HG02852 (cell line): Measurements from ENCODE around the gene POLR1C.
"Not testable (repeated sequence)": the region's sequence is repeated elsewhere in the genome, so short reads cannot be mapped to it uniquely, and the experiment has no call there.

Source experiments
- ATAC-seq: cut with Tn5 transposase; IDR thresholded peaks from one replicate; pipeline ENCODE4 v1.9.1; 2021; ENCODE audit warnings: mild to moderate bottlenecking, moderate library complexity; ENCODE audit not compliant: unreplicated experiment

Gene POLR1C

DNA sequence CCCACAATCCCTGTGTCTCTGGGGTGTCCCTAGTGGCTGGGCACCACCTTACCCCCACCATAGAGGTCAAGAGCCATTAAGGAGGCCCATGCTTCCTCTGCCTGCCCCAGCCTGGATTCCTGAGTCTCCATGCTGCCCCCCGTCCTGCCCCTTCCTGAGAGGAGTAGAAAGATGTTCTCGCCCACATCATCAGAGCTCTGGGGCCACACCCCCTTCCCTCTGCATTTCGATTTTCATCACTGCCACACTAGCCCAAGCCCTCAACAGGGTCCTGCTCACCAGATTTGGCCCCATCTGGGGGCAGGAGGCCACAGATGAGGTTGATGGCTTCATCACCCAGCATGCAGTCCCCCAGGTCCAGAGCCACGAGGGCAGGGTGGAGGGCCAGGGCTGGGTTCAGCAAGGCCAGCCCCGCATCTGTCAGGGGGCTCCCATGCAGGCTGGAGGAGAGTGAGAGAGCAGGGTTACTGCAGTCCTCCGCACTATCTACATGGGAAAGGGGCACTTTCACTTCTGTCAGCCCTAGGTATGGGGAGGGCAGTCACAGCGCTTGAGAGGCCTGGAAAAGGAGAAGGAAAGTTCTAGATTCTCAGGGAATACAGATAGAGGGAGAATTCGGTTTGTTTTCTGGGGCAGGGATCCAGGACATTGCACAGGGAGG lies 8.3 kb upstream of the POLR1C start:
- ATAC-seq = no peak

DNA sequence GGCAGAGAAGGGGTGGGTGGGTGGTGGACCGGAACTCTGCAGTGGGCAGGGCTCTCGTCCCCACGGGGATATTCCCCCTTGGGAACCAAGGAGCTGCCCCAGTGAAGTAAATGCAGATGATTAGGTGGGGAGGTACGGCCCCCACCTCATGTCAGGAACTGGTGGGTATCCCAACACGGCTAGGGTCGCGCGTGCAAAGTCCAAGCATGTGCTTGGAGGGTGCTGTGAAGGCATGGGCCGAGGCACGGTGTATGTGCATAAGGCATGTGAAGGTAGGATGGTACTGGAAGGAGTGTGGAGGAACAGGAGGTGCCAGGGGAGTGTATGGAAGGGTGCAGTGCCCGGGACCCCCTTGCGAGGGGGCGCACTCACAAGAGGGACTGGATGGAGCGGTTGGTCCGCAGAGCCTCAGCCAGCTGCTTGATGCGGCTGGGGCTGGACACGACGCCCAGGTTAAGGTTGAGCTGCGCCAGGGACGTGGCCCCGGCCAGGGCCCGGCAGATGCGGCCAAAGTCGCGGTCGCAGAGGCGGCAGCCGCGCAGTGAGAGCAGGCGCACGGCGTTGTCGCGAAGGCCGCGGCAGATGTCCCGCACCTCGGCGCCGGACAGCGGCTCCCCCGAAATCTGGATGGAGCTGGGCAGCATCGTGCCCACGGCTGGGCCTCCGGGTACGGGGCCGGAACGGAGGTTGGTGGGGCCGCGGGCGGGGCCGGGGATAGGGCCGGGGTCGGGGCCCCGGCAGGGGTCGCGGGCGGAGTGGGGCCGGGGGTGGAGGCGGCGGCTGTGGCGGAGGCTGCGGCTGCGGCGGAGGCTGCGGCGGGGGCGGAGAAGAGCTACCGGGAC lies 7.5 kb upstream of the POLR1C start:
- ATAC-seq = peak; percentile 17

DNA sequence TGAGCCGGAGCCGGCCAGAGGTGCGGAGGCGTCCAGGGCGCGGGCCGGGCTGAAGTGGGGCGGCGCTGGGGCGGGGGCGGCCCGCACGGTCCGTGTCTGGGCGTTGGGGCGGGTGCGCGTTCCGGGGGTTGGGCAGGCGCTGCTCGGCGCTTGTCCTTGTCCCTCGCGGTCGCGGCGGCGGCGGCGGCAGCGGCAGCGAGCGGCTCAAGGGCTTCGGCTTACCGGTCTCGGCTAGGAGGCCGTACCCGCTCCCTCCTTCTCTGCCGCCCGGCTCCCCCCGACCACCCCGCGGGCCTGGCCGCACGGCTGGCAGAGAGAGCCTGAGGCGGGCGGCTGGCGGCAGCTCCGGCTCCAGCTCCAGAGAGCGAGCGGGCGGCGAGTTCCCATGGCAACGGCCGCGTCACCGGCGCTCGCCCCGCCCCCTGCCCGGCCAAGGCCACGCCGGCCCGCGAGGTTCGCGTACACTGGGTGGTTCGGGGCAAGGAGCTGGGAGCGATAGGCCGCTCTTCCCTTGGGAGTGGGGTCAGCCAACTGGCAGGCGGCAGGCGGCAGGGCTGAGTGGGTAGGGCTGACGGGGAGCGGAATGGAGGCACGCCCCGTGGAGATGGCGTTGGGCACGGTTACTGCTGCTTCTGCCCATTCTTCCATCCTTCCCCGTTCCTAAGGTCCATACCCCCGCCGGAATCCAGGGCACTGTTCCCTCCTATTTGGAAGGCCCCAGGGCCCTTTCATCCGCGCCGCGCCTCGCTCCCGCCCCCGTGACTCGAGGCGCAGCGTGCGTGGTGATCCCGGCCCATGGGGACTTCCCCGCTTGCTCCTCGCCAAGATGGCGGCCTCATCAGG lies 6.7 kb upstream of the POLR1C start, which contains the start of gene LRRC73:
TSS of gene LRRC73 (minus strand) at position 363 of the 843 bp plus-strand sequence. CDS start 561 bp downstream, outside the sequence.
- peak; percentile 73 for ATAC-seq

DNA sequence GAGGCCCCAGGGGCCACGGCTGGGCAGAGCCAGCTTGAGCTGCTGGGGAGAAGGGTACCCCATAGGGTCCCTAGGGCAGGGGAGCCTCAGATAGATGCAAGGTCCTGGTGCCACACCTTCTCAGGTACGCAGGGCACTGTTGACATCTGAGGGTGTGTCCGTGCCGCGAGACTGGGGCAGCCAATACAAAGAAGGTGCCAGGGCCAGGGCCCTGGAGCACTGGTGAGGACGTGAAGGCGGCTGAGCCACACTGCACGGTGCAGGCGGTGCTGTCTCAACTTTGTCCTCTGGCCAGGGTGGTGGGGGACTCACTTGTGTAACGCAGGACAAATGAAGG lies 6.1 kb upstream of the POLR1C start:
- no peak for ATAC-seq

DNA sequence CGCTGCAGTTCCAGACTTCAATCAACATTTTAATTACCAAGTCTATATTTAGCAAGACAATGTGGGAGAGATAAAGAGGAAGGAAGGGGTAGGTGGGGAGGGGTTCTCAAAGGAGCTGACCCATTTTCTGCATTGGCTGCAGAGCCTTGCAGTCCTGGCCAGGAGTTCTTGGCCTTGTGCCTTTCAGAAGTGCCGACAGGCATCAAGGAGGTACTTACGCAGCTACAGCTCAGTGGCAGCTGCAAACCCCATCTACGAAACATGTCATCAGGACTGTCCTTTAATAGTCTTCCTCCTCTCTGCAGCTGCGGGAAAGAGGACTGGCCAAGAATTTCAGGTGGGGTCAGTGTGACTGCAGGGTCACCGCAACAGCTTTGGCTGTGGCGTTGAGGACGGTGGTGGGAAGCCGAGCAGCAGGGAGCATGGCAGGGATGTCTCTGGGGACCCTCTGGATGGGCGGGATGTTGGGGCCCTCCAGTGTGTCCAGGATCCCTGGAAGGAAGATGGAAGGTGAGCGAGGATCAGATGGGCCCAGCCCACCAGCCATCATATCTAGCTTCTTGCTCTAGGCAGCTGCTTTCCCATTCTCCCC lies 5.0 kb upstream of the POLR1C start:
- ATAC-seq = no peak

DNA sequence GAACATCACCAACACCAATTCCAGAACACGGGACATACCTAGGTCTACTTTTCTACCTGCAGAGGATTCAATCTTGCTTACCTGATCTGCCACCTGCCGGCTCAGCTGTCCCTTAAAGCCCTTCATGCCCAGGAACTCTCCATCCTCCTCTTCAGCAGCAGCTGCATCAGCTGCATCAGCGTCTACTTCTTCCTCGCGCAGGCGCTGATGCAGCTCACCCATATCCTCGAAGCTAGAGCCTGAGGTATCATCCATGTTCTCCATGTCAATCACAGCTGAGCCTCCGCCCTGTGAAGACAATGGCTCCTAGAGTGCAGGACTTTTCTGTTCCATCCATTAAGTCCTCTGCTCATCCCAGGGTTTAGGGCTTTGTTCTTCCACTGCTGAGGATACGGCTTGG lies 1.1 kb upstream of the POLR1C start:
- ATAC-seq = no peak

DNA sequence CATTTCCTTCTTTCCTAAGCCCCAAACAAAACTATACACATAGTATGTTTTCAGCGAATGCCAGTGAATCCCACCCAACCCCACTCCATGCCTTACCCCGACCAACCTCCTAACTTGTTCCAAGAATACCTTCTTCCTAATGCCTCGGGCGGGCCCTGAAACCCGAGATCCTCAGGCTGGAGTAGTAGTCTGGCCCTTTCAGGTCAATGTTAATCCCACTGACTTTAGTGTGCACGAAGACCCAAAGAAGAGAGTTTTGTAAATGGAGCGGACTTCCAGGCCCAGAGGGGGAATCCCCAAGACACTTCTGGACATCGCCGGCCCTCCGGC lies 557 bp upstream of the POLR1C start:
- no peak for ATAC-seq

DNA sequence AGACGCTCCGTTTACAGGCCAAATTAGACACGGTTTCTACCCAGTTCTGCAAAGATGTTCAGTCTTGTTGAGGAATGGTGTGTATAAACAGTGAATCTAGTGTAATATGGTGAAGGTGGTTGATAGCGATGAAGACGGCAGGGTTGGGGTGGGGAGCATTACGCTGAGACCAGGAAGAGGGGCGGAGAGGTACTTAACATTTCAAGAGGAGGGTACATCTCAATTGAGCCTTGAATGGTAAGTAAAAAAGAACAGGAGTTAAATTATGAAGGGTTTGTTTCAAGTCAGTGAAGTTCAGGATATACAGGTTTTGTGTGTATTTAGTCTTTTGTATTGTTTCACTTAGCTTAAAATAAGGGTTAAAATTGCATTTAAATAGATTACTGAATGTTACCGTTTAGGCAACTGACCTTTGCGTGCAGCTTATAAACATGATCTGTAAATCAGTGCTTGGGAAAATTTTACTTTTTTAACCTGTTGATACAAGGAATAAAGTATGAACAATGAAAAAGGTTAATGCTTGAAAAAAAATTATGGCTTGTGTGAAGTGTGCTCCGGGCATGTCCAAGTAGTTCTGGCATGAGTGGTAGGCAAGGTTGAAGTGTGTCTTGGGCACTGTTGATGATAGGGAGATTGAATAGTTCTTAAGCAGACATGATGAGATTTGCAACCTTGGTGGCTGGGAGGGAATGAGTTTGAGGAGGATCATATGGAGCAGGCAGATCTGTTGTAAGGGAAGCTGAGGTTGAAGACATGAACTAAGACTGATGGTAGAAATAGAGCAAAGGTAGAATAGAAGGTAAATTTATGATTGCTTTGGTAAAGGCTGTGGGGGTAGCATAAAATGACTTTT lies 842 bp downstream of the POLR1C start:
- no peak for ATAC-seq

DNA sequence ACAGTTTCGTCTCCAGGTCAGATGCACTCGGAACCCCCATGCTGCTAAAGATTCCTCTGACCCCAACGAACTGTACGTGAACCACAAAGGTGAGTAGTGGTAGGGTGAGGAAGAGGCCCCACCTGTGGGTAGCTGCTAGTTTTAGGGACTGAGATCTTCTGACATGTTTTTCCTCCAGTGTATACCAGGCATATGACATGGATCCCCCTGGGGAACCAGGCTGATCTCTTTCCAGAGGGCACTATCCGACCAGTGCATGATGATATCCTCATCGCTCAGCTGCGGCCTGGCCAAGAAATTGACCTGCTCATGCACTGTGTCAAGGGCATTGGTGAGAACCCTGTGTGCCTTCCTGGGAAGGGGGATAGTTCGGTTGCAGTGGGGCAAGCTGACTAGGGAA lies 3.2 kb downstream of the POLR1C start:
- no peak for ATAC-seq

DNA sequence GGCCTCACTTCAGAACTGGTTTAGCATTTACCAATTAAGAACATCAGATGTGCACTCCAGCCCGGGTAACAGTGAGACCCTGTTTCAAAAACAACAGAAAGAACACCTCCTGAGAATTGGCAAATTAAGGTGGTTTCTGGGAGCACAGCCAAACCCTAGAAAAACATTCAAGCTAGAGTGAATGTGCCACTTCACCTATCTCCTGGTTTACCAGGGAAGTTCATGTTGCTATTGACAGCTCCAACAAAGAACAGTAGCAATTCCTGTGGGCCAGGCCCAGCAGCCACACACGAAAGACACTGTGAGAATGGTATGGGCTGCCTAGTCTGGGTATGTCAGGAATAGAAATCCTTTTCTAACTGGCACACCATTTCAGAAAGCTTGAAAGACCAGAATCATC lies 4.9 kb downstream of the POLR1C start:
- ATAC-seq = no peak

DNA sequence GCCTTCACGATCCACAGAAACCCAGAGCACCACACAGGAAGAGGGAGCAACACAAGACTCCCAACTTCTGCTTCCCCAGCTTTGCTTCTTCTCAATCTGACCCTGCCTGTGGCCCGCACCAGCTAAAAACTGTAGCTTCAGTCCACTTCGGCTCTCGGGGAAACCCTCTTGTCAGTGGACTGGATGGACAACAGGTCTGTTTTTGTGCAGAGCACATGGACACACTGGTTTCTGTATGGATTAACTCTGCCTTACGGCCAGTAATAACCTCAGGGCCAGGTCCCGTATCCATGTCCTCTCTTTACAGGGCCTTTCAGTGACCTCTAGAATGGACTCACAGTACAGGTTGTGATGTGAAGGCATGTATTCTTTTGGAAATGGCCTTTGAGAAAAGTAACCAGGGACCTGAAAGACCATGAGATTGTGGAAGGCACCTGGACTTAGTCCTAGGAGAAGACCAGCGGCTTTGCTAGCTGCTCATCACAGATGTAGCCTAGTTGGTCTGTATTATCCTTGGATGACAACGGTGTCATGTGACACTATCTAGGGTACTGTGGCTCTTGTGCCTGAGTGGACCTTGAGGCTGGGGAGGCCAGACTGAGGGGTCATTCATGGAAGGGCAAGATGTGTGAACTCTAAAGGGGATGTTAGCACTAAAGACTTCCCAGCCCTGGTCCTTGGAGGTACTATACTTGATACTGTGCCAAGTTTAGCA lies 5.8 kb downstream of the POLR1C start:
- no peak for ATAC-seq

DNA sequence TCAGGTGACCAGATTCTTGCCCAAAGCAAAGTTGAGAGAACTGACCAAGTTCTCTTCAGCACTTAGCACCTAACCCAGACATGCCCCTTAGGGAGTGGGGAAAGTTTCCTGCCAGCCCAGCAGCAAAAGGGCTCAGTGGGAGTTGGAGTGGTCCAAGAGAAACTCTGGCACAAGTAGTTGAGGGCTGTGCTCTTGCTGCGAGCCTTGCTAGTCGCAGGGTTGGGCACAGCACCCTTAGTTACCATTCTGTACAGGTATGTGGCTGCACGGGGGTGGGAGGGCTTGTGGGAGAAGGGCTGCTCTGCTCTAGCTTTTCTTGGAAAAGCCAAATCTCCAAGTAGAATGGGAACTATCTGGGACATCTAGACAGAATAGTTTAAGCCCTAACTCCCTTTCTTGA lies 6.4 kb downstream of the POLR1C start:
- ATAC-seq = no peak

DNA sequence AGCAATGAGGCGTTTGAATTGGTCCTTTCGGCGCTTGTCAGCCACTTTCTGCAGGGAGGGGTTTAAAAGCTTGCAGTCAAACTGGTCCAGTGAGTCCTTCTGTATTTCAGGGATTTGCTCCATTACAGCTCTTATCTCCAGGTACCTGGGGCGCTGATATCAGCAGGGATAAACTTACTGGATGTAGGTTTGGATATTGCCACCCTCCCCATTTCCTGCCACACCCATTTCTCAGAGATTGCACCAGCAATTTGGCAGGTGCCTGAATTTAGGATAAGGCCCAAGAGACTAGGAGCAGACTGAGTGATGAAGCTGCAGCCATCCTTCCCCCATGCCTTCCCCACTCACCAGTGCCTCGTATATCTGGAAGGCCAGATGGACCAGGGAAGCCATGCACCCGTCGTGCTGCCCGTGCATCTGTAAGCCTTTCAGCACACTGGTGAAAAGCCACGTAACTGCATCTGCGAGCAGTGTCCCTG lies 7.6 kb downstream of the POLR1C start:
- ATAC-seq = no peak

DNA sequence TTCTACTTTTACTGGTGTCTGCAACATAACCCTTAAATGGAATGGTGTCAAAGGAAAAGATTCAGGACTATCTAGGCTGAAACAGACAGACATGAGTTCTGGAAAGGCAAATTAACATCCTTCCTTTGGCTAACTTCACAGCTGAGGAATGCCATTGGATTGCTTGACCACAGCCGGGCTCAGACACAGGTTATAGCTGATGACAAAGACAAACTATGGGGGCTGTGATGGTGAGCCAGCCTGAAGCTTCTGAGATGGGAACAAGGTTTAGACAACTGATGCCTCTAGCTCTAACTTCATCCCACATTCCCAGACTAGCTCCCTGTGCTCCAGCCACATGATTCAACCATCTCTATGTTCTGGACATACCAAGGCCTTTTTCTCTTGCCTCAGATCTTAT lies 15.3 kb downstream of the POLR1C start:
- no peak for ATAC-seq

DNA sequence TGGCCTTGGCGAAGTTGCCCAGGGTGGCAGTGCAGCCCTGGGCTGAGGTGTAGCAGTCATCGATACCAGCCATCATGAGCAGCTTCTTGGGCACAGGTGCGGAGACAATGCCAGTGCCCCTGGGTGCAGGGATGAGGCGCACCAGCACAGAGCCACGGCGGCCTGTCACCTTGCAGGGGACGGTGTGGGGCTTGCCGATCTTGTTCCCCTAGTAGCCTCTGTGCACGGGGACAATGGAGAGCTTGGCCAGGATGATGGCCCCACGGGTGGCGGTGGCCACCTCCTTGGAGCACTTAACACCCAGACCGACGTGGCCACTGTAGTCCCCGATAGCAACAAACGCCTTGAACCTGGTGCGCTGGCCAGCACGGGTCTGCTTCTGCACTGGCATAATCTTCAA lies 22.1 kb downstream of the POLR1C start:
- ATAC-seq = not testable (repeated sequence)

DNA sequence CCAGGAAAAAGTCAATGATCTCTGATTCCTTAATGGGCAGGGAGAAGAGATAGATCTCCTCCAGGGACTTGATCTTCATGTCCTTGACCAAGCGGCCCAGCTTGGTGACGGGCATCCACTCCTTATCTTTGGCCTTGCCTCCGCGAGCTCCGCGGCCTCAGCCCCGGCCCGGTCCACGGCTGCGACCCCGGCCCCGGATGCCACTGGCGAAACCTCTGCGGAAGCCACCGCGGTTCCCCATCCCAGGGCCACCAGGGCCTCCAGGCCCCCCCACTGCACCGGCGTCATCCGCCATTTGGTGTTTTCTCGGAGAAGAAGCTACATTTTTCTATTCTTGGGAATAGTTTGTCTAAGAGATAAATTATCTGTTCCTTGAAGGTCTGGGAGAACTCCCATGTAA lies 22.5 kb downstream of the POLR1C start:
- not testable (repeated sequence) for ATAC-seq

DNA sequence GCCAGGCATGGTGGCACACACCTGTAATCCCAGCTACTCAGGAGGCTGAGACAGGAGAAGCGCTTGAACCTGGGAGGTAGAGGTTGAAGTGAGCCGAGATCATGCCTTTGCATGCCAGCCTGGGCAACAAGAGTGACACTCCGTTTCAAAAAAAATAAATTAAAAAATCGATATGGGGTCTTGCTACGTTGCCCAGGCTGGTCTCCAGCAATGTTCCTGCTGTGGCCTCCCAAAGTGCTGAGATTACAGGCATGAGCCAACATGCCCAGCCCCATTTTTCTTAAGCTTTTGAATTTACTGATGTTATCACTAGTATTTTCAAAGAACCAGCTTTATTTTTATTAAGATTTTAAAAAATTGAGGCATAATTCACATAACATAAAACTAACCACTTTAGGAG lies 23.6 kb downstream of the POLR1C start:
- no peak for ATAC-seq

DNA sequence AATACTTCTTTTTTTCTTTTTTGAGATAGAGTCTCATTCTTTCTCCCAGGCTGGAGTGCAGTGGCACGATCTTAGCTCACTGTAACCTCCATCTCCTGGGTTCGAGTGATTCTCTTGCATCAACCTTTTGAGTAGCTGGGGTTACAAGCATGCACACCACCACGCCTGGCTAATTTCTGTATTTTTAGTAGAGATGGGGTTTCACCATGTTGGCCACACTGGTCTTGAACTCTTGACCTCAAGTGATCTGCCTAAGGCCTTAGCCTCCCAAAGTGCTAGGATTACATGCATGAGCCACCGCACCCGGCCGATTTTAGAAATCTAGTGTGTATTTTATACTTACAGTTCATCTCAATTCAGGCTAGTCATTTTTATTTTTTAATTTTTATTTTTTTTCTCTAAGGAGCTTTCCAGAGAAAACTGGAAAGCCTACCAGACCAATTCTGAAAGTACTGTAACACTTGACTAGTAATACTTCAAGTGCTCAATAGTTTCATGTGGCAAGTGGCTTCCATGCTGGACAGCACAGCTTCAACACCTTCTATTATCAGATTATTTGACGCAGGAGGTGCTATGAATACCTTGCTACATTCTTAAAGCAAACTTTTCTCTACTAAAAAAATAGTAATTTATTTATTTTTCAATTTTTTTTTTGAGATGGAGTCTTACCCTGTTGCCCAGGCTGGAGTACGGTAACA lies 25.0 kb downstream of the POLR1C start:
- no peak for ATAC-seq

DNA sequence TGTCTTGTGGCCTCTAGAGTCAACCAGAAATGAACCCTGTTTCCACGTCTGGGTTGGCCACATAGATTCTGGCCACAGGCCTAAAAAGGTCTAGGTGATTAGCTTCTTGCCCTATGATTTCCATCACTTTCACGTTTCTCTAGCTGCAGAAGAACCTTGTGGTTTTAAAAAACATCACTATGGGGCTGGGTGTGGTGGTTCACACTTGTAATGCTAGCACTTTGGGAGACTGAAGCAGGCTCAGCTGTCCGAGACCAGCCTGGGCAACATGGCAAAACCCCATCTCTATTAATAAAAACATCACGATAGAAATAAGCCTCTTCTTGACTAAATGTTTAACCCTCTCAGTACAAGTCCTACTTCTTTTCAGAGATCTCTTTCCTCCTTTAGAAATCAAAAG lies 27.6 kb downstream of the POLR1C start:
- no peak for ATAC-seq
